HG02571 (cell line): Measurements from ENCODE around the gene CDH4.

Source experiments
- ATAC-seq: cut with Tn5 transposase; IDR thresholded peaks from one replicate; pipeline ENCODE4 v1.9.1; 2021; ENCODE audit warnings: mild to moderate bottlenecking, moderate library complexity; ENCODE audit not compliant: unreplicated experiment

CDH4 gene

DNA sequence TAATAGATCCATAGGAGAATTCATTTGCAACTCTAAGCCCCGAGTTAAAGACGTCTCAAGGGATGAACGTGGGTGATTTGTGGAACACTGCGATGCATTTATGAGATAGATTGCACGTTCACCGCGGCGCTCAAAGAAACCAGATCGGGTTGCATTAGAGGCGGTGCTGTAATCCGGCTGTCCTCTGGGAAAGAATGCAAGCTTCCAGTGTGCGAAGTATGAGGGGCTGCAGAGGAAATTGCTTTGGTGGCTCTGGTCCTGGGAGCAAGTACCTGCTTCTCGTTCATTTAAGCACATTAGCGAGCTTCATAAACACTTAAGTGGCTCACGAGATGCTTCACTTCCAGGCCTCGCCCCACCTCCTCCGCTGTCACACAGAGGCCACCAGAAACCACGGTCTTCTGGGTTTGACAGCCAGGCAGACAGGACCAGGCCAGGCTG lies 182.3 kb downstream of the CDH4 start:
- ATAC-seq = no peak

DNA sequence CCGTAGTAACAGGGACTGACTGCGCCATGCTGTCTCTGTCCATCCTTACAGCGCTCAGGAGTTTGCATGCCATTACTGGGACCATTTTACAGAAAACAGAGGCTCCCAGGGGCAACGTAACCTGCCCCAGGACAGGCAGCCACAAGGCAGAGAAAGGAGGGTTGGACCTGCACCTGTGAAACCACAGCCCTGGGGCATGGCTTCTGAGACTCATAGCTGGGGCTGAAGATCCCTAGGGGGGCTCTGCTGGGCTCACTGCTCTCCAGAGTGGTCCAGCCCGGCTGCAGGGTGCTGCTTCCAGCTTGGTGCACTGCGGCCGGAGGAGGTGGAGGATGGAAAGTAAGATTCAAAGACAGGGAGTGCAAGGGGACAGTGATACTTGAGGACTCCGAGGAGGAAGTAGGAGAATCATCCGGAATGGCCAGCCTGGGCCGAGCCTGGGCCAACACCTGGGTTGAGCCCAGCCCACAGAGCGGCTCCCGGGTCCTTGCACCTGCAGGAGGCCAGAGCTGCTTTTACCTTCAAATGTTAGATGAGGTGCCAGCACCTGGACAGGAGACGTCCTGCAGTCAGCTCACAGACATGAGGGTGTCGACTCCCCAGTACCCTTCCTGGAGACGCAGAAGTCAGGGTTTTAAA lies 183.2 kb downstream of the CDH4 start:
- no peak for ATAC-seq

DNA sequence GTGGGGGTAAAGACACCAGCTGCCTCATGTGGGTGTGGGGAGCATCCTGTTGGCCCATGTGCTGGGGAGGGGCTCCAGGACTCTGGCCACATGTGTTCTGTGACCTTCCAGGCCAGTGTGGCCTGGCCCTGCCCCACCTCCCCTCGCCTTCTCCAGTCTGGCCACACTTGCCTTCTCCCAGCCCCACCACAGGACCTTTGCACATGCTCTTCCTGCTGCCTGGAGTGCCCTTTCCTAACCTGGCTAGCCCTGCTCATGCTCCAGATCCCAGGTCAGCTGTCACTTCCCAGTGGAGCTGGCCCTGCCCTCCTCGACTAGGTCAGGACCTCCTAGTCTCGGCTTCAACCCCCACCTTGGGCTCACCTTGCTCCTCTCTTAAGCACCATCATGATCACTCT lies 183.8 kb downstream of the CDH4 start:
- no peak for ATAC-seq

DNA sequence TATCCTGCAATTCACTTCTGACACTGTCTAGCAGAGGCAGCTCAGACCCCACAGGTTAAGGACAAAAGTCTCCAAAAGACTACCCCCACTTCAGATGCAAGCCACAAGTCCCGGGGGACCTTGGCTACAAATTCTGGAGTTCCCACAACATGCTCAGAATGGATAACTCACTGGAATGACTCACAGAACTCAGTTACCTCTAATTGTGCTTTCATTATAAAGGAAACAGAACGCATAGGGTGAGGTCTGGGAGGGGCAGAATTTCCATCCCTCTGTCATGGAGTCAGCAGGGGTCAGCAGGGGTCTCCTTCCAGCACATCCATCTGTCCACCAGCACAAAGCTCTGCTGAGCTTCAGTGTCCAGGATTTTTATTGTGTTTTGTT lies 184.2 kb downstream of the CDH4 start:
- no peak for ATAC-seq

DNA sequence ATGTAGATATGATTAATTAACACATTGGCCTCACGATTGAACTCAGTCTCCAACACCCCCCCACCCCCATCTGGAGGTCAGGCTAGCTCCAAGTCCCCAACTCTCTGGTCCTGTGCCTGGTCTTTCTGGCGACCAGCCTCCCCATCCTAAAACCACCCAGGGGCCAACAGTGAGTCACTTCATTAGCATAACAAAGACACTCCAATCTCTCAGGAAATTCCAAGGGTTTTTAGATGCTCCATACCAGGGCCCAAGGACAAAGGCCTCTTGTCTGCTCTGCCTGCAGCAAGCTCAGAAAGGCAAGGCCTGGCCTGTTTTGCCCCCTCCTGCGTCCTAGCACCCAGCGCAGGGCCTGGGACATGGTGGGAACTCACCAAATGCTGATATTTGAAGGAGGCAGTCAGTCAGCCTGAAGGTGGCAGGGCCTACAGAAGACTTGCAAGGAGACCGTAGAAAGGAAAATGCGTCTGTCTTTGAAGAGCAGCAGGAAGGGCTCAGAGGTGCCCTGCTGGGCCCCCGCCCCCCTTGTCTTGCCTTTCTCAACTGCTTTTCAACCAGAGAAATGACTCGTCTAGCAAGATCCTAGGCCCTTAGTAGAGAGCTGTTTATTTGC lies 184.7 kb downstream of the CDH4 start:
- ATAC-seq = no peak

DNA sequence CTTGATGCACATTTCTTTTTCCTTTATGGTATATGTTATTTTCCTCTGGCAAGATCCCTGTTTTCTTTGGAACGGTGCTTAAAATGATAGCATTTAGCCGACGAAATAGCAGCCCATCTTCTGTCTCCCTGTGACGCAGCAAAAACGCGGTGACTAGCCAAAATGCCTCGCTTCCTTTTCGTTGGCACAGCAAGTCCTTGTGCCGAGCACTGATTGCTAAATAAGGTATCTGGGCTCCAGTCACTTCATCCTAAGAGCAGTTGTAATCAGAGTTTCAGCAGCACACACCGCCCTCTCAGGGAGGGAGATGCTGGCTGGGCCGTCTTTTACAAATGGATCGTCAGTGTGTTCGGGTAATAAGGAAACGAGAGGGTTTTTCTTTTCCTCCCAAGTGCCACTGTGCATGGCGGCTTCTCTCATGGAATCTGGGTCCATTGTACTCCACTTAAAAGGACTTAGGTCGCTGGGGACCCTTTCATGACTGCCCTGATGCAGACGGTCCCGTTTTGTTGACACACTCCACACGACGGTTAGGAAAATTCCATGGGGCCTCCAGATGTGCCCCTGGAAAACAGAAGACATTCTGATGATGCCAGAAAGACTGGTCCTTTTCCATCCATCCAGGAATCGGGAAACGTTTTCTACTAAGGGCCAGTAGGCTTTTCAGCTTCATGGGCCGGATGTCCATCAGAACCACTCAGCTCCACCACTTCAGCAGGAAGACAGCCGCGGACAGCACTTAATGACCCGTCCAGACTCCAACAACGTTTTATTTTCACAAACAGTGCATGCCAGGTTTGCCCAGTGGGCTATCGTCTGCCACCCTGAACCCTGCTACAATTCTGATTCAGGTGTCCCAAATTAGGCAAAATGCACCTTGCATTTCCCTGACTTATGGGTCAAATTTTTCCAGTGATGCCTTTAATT lies 185.5 kb downstream of the CDH4 start:
- ATAC-seq = no peak

DNA sequence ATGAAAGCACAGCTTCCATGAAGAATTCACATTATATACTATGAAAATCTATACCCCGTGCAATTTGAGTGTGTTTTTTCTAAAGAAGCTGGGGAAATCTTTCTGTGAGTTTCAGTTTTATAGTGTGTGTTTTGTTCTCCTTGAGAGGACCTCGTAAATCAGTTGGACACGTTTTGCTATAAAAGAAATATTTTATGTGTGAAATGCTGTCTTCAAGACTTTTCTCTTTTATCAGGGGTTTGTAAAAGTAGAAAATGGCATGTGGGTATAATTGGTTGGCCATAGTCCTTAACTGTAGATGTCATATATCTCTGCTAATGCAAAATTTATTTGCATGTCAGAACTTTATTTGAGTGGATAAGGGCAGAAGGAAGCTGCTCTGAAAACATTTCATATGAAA lies 186.2 kb downstream of the CDH4 start:
- ATAC-seq = no peak

DNA sequence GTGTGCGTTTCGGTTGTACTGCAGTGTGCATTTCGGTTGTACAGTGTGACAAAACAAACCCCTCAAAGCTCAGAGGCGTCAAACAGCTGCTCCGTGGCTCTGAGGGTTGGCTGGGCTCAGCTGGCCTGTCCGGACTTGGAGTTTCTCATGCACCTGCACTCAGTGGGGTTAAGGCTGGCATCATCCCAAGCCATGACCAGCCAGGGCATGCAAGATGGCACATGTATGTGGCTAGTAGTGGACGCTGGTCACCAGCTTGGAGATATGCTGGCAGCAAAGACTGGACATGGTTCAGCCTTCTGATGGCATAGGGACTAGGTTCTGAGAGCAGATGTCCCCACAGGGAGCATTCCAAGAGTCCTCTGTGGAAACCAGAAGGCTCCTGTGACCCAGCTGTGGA lies 187.2 kb downstream of the CDH4 start:
- no peak for ATAC-seq

DNA sequence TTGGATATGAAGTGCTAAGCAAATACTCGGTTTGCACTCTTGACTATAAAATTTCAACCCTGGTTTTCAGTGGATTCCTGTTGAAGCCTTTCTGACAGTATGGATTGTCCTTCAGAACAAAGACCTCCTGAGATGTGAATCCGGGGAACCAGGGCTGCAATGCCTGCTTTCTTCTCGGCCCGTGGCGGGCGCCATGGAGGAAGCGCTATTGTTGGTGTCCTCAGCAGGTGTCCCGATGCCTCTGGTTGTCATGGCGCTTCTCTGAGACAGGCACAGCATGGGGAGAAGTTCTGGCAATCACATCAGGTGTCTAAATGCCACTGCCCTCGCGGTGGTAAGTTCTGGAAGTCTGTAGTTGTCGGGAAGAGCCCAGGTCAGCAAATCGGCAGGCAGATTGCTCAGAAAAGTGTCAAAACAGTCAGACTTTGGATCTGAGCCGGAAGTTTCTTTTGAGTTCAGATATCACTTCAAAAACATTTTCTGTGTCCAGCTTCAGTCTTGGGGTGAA lies 188.5 kb downstream of the CDH4 start:
- ATAC-seq = no peak

DNA sequence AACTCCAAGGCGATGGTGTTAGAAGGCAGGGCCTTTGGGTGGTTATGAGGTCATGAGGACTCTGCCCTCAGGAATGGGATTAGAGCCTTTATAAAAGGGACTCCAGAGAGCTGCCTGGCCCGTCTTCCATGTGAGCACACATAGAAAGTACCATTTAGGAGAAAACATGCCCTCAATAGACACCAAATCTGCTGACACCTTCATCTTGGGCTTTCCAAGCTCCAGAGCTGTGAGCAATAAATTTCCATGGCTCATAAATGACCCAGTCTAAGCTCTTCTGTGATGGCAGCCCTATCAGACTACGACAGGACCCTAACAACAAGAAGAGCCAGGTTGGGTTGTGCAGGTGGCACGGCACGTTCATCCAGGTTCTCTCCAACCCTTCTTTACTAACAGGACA lies 189.5 kb downstream of the CDH4 start:
- ATAC-seq = no peak

DNA sequence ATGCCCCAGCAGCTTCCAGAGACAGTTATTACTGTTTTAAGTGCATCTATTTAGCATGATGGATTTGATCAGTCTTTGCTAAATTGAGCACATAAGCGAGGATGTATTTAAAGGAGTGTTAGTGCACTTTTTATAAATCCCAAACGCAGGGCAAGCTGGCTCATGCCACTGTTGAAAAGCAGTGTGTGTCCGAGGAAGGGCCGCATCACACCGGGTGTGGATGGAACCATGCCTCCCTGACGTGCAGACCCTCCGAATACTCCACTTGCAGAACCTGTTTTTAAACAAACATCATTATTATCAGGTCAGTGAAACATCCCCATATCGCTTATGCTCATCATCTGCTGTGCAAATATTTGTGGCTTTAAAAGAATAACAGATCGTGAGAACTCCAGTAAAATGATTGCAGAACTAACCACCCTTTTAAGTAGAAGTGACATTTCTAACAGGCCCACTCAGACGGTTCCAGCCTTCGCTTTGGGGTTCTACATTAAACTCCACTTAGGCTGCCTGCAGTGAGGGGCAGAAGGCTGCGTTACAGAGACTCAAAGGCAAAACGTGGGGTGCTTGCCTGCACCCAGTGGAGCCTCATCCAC lies 190.1 kb downstream of the CDH4 start:
- no peak for ATAC-seq

DNA sequence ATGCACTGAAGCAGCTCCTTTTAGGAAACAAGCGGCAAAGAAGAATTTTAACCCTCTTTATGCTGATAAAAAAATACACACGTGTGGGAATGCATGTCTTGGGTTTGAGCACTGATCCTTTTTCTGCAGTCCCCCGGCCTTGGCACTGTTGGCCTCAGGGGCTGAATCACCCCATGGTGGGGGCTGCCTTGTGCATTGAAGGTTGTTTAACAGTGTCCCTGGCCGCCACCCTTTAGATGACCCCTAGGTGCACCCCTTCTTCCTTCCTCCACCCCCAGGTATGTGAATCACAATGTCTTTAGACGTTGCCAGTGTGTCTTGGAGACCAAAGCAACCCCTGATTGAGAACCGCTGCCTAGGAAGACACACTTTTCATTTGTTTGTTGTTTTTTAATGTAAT lies 190.7 kb downstream of the CDH4 start:
- ATAC-seq = no peak

DNA sequence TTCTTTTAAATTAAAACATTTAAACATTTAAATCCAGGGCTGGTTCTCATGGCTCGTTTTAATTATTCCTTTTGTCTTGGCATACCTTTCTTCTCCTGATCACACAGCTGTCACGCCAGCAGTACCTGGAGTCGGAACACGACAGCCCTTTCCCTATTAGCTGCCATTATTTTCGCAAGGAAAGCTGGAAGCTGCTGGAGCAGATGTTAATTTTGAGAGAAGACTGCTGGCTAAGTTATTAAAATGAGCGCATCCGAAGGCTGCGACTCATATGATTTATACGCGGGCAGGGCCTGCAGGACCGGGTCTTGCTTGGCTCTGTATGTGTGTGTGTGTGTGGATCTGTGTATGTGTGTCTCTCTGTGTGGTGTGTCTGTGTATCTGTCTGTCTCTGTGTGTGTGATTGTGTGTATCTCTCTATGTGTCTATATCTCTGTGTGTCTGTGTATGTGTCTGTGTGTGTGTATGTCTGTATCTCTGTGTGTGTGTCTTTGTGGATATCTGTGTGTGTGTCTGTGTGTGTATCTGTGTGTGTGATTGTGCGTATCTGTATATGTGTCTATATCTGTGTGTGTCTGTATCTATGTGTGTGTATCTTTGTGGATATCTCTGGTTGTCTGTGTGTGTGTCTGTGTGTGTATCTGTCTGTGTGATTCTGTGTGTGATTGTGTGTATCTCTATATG lies 191.5 kb downstream of the CDH4 start:
- ATAC-seq = no peak

DNA sequence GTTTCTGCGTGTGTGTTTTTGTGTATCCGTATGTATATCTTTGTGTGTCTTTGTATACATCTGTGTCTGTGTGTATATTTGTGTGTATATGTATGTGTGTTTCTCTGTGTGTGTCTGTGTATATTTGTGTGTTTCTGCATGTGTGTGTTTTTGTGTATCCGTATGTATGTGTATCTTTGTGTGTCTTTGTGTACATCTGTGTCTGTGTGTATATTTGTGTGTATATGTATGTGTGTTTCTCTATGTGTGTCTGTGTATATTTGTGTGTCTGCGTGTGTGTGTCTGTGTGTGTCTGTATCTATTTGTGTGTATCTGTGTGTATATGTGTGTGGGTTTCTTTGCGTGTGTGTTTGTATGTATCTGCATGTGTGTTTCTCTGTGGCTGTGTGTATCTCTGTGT lies 192.6 kb downstream of the CDH4 start:
- ATAC-seq = no peak

DNA sequence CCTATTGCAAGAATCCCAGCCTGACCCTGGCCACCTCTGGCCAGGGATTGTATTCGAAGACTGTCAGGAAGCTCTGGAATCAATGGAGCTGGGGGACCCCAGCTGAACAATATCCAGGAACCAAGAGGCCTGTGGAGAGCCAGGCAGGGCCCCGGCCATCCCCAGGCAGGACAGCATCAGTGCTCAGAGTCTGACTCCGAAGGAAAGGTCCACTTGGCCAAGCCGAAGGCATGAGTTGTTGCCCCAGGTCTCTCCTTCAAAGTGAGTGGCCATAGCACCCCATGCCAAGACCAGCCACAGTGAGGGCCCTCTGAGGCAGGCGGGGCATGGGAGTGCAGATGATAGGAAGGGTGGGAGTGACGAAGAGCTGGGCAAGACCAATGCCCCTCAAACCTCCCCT lies 193.1 kb downstream of the CDH4 start:
- ATAC-seq = no peak

DNA sequence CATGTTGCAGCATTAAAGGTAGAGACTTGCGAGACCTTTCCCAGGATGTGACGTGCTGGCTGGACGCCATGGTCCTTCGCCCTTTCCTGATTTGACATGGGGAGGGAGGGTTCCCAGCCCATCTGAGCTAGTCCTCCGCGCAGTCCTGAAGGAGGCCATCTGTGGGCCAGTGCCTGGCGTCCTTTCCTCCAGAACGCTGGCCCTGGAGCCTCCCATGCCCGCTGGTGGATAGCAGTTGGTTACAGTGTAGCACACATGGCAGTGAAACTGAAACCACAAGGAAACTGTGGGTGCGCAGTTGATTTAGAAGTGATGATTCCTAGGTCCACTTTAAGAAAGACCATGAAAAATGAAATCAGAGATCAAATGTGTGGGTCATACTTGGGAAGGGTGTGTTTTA lies 193.7 kb downstream of the CDH4 start:
- ATAC-seq = no peak

DNA sequence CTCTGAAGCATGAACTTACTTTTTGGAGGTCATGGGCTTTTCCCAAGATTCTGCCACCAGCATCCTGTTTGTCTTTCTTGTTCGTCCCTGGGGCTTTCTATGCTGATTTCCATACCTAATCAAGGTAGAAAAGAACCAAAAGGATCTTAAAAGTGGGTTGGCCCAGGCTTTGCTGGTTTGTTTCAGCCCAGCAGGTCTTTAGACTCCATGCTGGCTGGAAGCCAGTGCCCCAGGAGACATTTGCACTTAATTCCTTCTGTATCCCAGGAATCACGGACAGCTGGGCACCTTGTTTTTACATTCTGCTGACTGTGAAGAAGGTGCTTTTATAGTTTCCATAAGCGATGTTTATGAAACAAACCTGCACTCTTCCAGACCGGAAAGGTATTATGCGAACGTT lies 195.9 kb downstream of the CDH4 start:
- ATAC-seq = no peak

DNA sequence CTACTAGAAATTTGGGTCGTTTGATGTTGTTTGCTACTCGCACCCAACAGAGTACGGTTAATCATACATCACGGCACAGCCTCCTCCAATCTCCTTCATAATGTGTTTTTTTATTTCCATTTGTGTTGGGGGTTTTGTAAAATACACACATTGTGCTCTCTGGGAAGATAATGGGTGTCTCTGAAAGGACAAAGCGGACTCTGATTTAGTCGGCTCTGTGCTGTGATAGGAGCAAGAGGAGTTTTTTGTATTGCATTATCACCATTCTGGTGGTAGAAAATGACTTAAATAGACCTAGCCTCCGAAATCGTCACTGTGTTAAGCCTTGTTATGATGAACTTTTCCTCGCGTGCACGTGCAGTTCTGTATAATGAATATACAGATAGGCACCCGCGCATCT lies 196.3 kb downstream of the CDH4 start:
- no peak for ATAC-seq

DNA sequence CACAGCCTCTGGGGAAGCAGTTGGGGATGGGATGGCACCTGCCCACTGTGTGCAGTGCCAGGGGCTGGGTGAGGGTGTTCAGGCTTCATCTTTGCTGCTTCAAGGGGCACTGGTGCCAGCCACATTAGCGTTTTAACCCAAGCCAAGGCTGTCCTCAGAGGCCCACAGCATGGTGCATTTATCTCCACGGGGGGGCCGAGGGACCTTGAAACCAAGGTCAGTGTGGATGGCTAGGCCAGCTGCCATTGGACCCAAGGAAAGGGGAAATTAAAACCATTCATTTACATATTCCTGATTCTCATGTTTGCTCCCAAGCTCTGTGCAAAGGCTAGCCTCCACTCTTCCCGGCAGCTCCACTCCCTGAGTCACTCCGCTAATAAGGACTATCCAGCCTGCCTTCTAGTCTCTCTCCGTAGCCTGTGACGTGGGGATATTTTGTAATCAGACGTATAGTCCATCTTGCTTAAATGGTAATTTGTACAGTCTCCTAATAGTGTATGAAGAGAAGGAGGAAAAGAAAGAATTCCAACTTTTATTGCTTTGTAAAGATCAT lies 197.1 kb downstream of the CDH4 start:
- ATAC-seq = no peak

DNA sequence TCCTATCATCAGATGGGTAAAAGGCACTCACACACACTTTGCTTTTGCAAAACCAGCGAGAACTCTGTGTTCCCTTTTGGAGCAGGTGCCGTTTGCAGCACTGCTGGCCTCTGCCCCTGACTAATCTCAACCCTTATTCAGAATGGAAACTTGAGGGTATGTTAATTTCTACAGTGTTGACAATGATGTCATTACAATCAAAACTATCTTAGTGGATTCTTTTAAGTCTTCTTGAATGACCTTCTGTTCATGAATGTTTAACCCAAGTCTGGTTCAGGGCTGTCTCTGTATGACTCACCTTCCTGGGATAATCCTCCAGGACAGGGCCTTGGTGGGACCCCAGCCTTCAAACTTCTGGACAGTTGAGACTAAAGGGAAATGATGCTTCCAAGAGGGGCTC lies 197.9 kb downstream of the CDH4 start:
- ATAC-seq = no peak

DNA sequence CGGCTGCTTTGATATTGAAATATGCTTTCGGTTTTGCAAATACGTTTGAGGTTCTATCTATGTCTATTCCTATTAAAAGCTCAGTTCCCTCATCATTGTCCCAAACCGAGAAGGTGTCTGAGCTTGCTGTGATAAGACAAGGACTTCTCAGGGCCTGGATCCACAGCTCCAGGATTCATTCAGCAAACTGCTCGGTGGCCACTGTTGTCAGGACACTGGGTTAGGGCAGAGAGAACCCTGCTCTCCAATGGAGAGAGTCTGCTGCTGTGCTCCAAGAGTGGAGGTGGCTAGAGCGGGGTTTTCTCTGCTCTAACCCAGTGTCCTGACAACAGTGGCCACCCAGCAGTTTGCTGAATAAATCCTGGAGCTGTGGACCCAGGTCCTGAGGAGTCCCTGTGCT lies 198.5 kb downstream of the CDH4 start:
- ATAC-seq = no peak
